D341Med (cell line): ENCODE measurements around the gene SLC25A22.

ENCODE experiments used
- DNase-seq: peaks from one replicate; pipeline ENCODE4 v3.0.0; 2012; ENCODE audit warnings: low spot score

SLC25A22 gene

GRCh38 chr11:798093-798713 lies at the start of gene SLC25A22:
SLC25A22 (minus strand) TSS chr11:798281; CDS start chr11:795006, 3,275 bp downstream.
- peak; percentile 93 for DNase-seq

- DNase-seq: no peak
Observed at GRCh38 chr11:847876-848275, 49.8 kb upstream of the SLC25A22 start.

GRCh38 chr11:846496-847098 lies 48.5 kb upstream of the SLC25A22 start:
- DNase-seq: no peak

- no peak for DNase-seq
Observed at GRCh38 chr11:845872-846495, 47.9 kb upstream of the SLC25A22 start.

GRCh38 chr11:844693-845644 lies 46.9 kb upstream of the SLC25A22 start:
- no peak for DNase-seq

GRCh38 chr11:843818-844692 lies 46.0 kb upstream of the SLC25A22 start:
- no peak for DNase-seq

- DNase-seq: peak; percentile 54
Observed at GRCh38 chr11:843086-843734, 45.1 kb upstream of the SLC25A22 start.

- peak; percentile 94 for DNase-seq
Observed at GRCh38 chr11:842370-843002, 44.4 kb upstream of the SLC25A22 start, which contains the start of the genes POLR2L and TSPAN4. POLR2L (minus strand) TSS chr11:842529; CDS start chr11:842508, 21 bp downstream. TSPAN4 (plus strand) TSS chr11:842852; CDS start chr11:850305, 7,453 bp downstream.

GRCh38 chr11:841981-842369 lies 43.9 kb upstream of the SLC25A22 start:
- no peak for DNase-seq

GRCh38 chr11:839875-840617 lies 42.0 kb upstream of the SLC25A22 start:
- DNase-seq: no peak

GRCh38 chr11:839280-839623 lies 41.2 kb upstream of the SLC25A22 start:
- no peak for DNase-seq

GRCh38 chr11:838441-839279 lies 40.6 kb upstream of the SLC25A22 start:
- no peak for DNase-seq

GRCh38 chr11:837990-838307 lies 39.9 kb upstream of the SLC25A22 start:
- no peak for DNase-seq

GRCh38 chr11:837189-837989 lies 39.3 kb upstream of the SLC25A22 start:
- no peak for DNase-seq

- no peak for DNase-seq
Observed at GRCh38 chr11:836700-837099, 38.6 kb upstream of the SLC25A22 start.

GRCh38 chr11:836274-836673 lies 38.2 kb upstream of the SLC25A22 start:
- DNase-seq: no peak

- DNase-seq: peak; percentile 60
Observed at GRCh38 chr11:834371-835316, 36.6 kb upstream of the SLC25A22 start.
